Measurements from ENCODE around the gene ATP8B4.

DNA sequence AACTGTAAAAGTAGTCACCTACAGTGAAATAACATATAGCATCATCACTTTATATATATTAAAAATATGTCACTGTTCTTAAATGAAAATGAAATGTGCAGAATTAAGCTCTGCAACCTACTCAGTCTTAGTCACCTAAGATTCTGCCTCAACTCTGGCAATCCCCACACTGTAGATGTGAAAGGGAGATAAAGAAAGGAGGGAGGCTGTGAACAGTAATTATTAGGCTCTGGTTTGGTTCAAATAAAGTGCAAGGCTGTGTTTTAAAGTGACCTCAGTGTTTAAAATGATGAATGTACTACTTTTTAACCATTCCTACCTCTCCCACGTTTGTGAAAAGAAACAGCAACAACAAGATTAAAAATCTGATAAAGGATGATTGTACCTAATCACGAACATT lies 72.2 kb downstream of the ATP8B4 start:
- TF ChIP-seq CTCF (IDR thresholded peaks at IDR 0.05; ENCODE audit: control extremely low read depth in 1 of 3, insufficient read depth in 1 of 3, low read depth in 1 of 3, low read length in 3 of 3) (no peak), NRF1 (IDR thresholded peaks at IDR 0.05; ENCODE audit: low read depth, low read length) (no peak), POLR2AphosphoS5 (IDR thresholded peaks at IDR 0.05; ENCODE audit: low read depth, low read length) (no peak), JUN (IDR thresholded peaks at IDR 0.05; ENCODE audit: low read depth, low read length) (no peak), BRCA1 (IDR thresholded peaks at IDR 0.05; ENCODE audit: low read depth, low read length) (no peak), SAP30 (IDR thresholded peaks at IDR 0.05; ENCODE audit: insufficient read depth, insufficient replicate concordance, low read length) (no peak), EZH2 (IDR thresholded peaks at IDR 0.05; ENCODE audit: low read depth, low read length, severe bottlenecking) (no peak)
